IPS DF 4.7 (cell line): Measurements from ENCODE around the gene MOG.

Source experiments
- DNase-seq: peaks from one replicate; pipeline ENCODE4 v3.0.0-alpha.2; 2013; ENCODE audit warnings: low spot score; ENCODE audit errors: extremely low read depth

Gene MOG

DNA sequence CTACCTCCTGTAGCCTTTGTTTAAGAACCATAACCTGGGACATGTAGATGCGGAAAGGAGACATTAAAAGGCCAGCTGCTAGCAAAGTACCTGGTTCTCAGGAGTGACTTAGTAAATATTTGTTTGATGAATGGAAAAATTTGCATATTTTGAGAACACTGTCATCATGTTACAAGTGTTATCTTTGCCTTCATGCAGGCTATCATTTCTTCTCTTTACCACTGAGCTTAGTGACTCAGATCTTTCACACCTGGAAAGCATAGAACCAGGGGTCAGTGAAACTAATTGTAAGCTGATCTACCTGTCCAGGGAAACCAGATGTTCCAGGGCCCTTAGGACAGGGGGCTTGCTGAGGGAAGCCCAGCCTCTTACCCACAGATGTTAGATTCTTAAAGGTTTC lies 18.7 kb downstream of the MOG start:
- DNase-seq = no peak

- no peak for DNase-seq
Measured at GRCh38 chr6:29676981-29677601, 20.2 kb downstream of the MOG start.

GRCh38 chr6:29678114-29678513 lies 21.2 kb downstream of the MOG start:
- no peak for DNase-seq

GRCh38 chr6:29679962-29680361 lies 23.1 kb downstream of the MOG start:
- no peak for DNase-seq

DNA sequence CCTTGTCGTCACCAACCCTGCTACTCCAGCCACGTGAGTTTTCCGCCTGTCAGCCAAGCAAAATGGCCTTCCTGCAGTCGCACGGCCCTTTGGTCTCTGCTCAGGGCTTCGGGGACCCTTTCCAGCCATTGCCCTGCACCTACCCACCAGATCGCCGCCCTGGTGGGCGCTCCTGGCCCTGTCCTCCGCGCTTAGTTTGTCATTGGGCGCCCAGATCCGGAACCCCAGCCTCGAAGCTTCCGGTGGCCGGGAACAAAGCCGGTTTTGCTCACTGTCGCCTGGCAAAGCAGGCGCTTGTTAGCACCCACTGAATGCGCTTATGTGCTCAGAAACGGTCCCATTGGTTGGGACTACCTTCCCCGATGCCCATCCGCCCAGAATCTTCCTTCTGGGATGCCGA lies 23.5 kb downstream of the MOG start:
- DNase-seq = no peak

GRCh38 chr6:29680904-29681303 lies 24.0 kb downstream of the MOG start, which contains the start of gene ZFP57:
ZFP57 (minus strand) TSS chr6:29681152; CDS start chr6:29677003, 4,149 bp downstream.
- DNase-seq = no peak

GRCh38 chr6:29681811-29682210 lies 24.9 kb downstream of the MOG start:
- no peak for DNase-seq

- DNase-seq = no peak
Measured at GRCh38 chr6:29685718-29686326, 28.9 kb downstream of the MOG start.

DNA sequence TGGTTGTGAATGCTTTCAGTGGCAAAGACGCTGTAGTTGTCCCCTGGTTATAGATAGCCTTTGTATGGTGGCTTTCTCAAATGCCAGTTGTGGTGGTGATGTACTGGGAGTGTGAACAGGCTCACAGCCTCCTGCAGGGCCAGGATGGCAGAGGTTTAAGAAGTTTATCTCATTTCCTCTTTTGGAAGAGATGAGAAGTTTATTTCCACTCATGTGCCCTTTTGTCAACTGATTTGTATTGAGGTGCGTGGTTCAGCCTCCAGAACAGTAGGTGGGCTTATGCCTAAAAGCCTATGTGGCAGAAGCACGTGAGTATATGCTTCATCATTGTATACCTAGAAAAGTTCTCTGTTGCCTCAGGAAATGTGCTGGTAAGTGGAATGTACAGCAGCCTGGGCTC lies 37.7 kb downstream of the MOG start:
- DNase-seq = no peak

DNA sequence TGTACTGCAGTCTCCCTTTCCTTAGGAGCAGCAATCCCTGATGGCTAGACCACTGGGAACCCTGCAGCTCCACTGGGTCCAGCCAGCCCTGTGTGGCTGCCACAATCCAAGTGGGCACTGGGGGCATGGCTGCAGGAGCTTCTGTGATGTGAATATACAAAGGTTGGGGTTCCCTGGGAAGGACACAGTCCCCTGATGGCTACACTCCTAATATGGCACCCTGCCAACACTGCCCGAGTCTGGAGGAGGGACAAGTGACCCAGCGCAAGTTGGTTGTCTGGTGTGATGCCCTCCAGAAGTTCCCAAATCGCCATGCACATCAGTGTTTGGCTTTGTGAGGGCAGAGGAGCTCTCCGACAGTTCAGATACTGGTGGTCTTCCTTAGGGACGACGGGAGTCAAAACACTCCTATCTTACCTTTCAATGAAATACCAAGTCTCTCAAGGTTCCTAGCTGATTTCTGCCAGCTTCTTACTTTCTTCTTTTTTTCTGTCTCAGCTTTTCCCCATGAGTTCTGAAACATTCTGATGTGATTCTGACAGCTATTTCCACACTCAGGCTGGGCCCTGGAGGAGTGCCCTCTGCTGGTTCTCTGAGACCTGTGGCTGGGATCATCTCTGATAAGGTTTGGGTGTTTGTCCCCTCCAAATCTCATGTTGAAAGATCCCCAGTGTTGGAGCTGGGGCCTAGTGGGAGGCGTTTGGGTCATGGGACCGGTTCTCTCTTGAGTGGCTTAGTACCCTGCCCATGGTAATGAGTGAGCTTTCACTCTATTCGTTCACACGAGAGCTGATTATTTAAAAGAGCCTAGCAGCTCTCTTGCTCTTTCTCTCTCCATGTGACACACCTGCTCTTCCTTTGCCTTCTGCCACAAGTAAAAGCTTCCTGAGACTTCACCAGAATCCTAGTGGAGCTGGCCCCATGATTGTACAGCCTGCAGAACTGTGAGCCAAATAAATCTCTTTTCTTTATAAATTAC lies 39.5 kb downstream of the MOG start:
- no peak for DNase-seq

- no peak for DNase-seq
Measured at GRCh38 chr6:29702519-29703103, 45.7 kb downstream of the MOG start.

GRCh38 chr6:29705389-29706231 lies 48.7 kb downstream of the MOG start:
- no peak for DNase-seq

DNA sequence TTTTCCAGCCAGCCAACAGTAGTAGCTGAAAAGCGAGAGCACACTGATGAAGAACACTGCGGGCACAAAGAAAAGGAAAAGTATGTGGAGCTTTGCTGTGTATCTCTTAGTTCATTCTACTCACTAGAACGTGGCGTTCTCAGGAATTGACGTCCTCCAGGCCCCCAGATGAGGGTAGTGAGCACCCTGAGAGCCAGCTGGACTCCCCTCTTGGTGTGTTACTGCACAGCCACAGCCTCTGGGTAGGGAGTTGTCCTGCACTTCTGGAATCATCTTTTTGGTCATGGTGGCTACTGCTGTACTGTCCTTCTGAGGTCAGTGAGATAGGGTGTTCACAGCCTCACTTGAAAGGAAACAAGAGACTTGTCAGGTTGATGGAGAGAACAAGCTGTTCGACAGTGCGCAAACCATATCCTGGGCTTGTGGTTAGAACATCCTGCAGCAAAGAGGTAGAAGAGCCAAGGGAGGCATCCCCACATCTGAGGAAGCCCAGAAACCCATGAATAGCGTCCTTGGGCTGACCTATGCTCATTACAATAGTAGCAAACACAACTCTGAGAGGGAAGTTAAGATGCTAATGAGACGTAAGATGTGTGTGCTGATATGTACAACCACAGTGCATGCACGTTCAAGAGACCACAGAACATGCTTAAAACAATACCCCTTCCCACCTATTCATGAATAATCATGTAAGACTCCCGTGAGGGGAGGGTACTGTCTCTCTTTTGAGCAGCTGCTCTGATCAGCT lies 51.7 kb downstream of the MOG start:
- no peak for DNase-seq

- no peak for DNase-seq
Measured at GRCh38 chr6:29709188-29709587, 52.3 kb downstream of the MOG start.

DNA sequence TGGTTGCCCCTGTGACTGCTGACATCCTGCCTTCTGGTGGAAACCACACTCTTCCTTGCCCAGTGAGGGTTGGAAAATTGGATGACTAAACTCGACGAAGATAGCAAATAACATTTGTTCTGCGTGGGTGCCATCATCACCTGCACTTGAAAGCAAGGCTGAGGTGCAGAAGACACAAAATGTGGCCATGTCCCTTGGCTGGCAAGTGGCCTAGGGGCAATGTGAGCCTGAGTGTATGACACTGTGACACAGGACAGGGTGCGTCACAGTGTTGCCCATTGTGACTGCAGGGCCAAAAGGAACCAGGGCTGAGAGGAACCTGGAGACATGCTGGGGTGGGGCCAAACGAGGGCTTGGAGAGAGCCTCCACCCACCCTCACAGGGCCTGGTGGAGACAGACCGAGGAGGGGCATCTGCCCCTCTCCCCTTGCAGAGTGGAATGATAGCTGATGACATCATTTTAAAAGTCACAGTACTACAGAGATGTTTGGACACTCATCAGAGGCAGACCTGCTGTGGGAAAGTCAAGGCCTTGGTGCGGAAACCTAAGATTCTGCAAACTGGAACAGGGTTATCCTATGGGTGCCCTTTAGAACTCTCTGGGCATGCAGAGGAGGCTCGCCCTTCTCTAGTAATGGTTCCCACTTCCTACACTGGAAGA lies 53.5 kb downstream of the MOG start:
- no peak for DNase-seq

DNA sequence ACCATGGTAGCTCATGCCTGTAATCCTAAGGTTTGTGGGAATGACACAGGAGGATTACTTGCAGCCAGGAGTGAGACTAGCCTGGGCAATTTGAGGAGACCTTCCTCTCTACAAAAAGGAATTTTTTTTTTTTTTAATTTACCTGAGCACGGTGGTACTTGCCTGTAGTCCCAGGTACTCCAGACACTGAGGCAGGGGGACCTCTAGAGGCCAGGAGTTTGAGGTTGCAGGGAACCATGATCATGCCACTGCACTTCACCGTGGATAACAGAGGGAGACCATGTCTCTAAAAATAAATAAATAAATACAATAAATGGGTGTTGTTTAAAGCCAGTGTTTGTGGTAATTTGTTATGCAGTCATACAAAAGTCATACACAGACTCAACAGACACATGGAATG lies 64.0 kb downstream of the MOG start:
- DNase-seq = no peak
